Fibroblast of lung (primary cell): ENCODE results near the gene GTF3C2. TPM values are rescaled to one million over a fixed set of nuclear protein-coding genes. Genes with fewer than 3 reads are reported as not detected.

Source experiments
- DNase-seq, 2 donors: peaks; one replicate each; pipeline versions ENCODE4 v3.0.0 to v3.0.0-alpha.2; 2010; ENCODE audit warnings: low read depth in 2 of 2
- H2AFZ ChIP-seq: 2 replicates; pipeline ENCODE4 v1.5.1; 2012; ENCODE audit warnings: low read length, control low read depth, inconsistent platforms
- H3K27ac ChIP-seq: 2 replicates; pipeline ENCODE4 v1.5.1; 2011; ENCODE audit warnings: low read length, control low read depth; ENCODE audit not compliant: insufficient read depth
- H3K27me3 ChIP-seq: 2 replicates; pipeline ENCODE4 v1.5.1; 2011; ENCODE audit warnings: mild to moderate bottlenecking, low read length; ENCODE audit not compliant: control insufficient read depth, insufficient read depth
- H3K36me3 ChIP-seq: 2 replicates; pipeline ENCODE4 v1.5.1; 2011; ENCODE audit warnings: low read length; ENCODE audit not compliant: control insufficient read depth, insufficient read depth
- H3K4me1 ChIP-seq: 2 replicates; pipeline ENCODE4 v1.5.1; 2011; ENCODE audit warnings: low read length; ENCODE audit not compliant: control insufficient read depth, insufficient read depth; ENCODE audit errors: extremely low read depth
- H3K4me2 ChIP-seq: 2 replicates; pipeline ENCODE4 v1.5.1; 2011; ENCODE audit warnings: low read length, control low read depth; ENCODE audit not compliant: insufficient read depth; ENCODE audit errors: extremely low read depth
- H3K4me3 ChIP-seq, 4 experiments: fragments of 200-600 bp in 1 of 4; sonication (generic) in 1 of 4; replicated peaks in 1 of 4; 2 replicates each; pipeline ENCODE4 v1.5.1; 2011 to 2016; ENCODE audit warnings: low read length in 4 of 4, low read depth in 3 of 4, mild to moderate bottlenecking in 3 of 4, control low read depth in 2 of 4, inconsistent platforms in 1 of 4, mixed read lengths in 1 of 4; ENCODE audit not compliant: insufficient read depth in 1 of 4; ENCODE audit errors: control extremely low read depth in 1 of 4
- H3K79me2 ChIP-seq: 2 replicates; pipeline ENCODE4 v1.5.1; 2012; ENCODE audit warnings: mild to moderate bottlenecking, low read length, inconsistent platforms; ENCODE audit not compliant: control insufficient read depth, insufficient read depth
- H3K9ac ChIP-seq: 2 replicates; pipeline ENCODE4 v1.5.1; 2011; ENCODE audit warnings: mild to moderate bottlenecking, low read length, control low read depth; ENCODE audit not compliant: insufficient read depth
- H3K9me3 ChIP-seq: 2 replicates; pipeline ENCODE4 v1.5.1; 2012; ENCODE audit warnings: low read depth, low read length; ENCODE audit not compliant: control insufficient read depth, insufficient read depth
- H4K20me1 ChIP-seq: 2 replicates; pipeline ENCODE4 v1.5.1; 2011; ENCODE audit warnings: low read length; ENCODE audit not compliant: control insufficient read depth, insufficient read depth; ENCODE audit errors: extremely low read depth
- CTCF ChIP-seq, 2 donors: IDR thresholded peaks in 1 of 2; conservative IDR thresholded peaks in 1 of 2; 1 replicate in 1 of 2; 2 replicates in 1 of 2; pipeline ENCODE4 v1.5.1; 2011 to 2012; ENCODE audit warnings: low read length in 2 of 2, control low read depth in 1 of 2, inconsistent platforms in 1 of 2, low read depth in 1 of 2, mild to moderate bottlenecking in 1 of 2
- EZH2 ChIP-seq: IDR thresholded peaks from 2 replicates; pipeline ENCODE4 v1.5.1; 2012; ENCODE audit warnings: low read length, control low read depth, mild to moderate bottlenecking; ENCODE audit errors: missing control alignments
- polyA plus RNA-seq, 2 donors: library from polyadenylated mRNA; depleted of rRNA in 1 of 2; stranded (reverse) in 1 of 2; unstranded in 1 of 2; fragments of >200 nt; gene quantifications; 2 replicates each; pipeline ENCODE4 v1.2.1, GENCODE V29; 2011 to 2012; ENCODE audit warnings: missing spikeins in 1 of 2
- total RNA-seq: library from RNA; depleted of rRNA; stranded (reverse); fragments of >200 nt; gene quantifications from 2 replicates; pipeline ENCODE4 v1.2.1, GENCODE V29; 2014

GTF3C2 gene
- total and polyA plus RNA-seq, 2 donors (not counting 1 experiment from before 2014, with no cell fraction given), result 19.2 to 30.2 TPM

- Histone ChIP-seq H3K4me1 (peaks cover 8% of the 10 kb centered on the region), H3K27me3 (no peaks in the 10 kb centered on the region), H4K20me1 (no peaks in the 10 kb centered on the region), H3K27ac (no peak overlapping the region), H2AFZ (no peak overlapping the region), H3K9me3 (no peaks in the 10 kb centered on the region), H3K9ac (no peak overlapping the region), H3K4me3 (no peak overlapping the region), H3K4me2 (no peak overlapping the region), H3K79me2 (peaks cover 39% of the 10 kb centered on the region), H3K36me3 (peaks cover 46% of the 10 kb centered on the region)
- no peak for DNase-seq
- TF ChIP-seq CTCF (conservative IDR thresholded peaks at IDR 0.05 in 1 of 2, IDR thresholded peaks at IDR 0.05 in 1 of 2; ENCODE audit: low read depth in 1 of 2, low read length in 2 of 2) (no peak), EZH2 (no peak)
Measured at GRCh38 chr2:27376866-27377617, 20.5 kb upstream of the GTF3C2 start.

GRCh38 chr2:27376151-27376865 lies 19.7 kb upstream of the GTF3C2 start:
- no peak overlapping the region for H3K9ac ChIP-seq
- no peak for DNase-seq
- H3K79me2 ChIP-seq, result peaks cover 45% of the 10 kb centered on the region
- H3K4me1 ChIP-seq, result peaks cover 8% of the 10 kb centered on the region
- H3K27me3 ChIP-seq, result no peaks in the 10 kb centered on the region
- TF ChIP-seq EZH2 (no peak), CTCF (conservative IDR thresholded peaks at IDR 0.05 in 1 of 2, IDR thresholded peaks at IDR 0.05 in 1 of 2; ENCODE audit: low read depth in 1 of 2, low read length in 2 of 2) (no peak)
- no peak overlapping the region for H3K4me3 ChIP-seq
- no peaks in the 10 kb centered on the region for H4K20me1 ChIP-seq
- peaks cover 38% of the 10 kb centered on the region for H3K36me3 ChIP-seq
- no peaks in the 10 kb centered on the region for H3K9me3 ChIP-seq
- H2AFZ ChIP-seq, result no peak overlapping the region
- no peak overlapping the region for H3K4me2 ChIP-seq
- no peak overlapping the region for H3K27ac ChIP-seq

GRCh38 chr2:27375513-27376099 lies 19.0 kb upstream of the GTF3C2 start:
- Histone ChIP-seq H3K36me3 (peaks cover 38% of the 10 kb centered on the region), H4K20me1 (no peaks in the 10 kb centered on the region), H3K9me3 (no peaks in the 10 kb centered on the region), H3K4me2 (no peak overlapping the region), H3K4me1 (peaks cover 6% of the 10 kb centered on the region), H3K27ac (no peak overlapping the region), H3K27me3 (no peaks in the 10 kb centered on the region), H3K9ac (no peak overlapping the region), H2AFZ (no peak overlapping the region), H3K79me2 (peaks cover 52% of the 10 kb centered on the region), H3K4me3 (no peak overlapping the region)
- TF ChIP-seq CTCF (conservative IDR thresholded peaks at IDR 0.05 in 1 of 2, IDR thresholded peaks at IDR 0.05 in 1 of 2; ENCODE audit: low read depth in 1 of 2, low read length in 2 of 2), result no peak
- no peak for TF ChIP-seq EZH2
- DNase-seq, result no peak
